CD4-positive, alpha-beta T cell treated with Interleukin-4 for 4 hours (primary cell): ENCODE measurements around the gene RREB1.
"Not testable (repeated sequence)": the region's sequence is repeated elsewhere in the genome, so short reads cannot be mapped to it uniquely, and the experiment has no call there.

ENCODE experiments used
- DNase-seq: peaks from one replicate; pipeline ENCODE4 v3.0.0-alpha.2; 2020

Gene RREB1

DNA sequence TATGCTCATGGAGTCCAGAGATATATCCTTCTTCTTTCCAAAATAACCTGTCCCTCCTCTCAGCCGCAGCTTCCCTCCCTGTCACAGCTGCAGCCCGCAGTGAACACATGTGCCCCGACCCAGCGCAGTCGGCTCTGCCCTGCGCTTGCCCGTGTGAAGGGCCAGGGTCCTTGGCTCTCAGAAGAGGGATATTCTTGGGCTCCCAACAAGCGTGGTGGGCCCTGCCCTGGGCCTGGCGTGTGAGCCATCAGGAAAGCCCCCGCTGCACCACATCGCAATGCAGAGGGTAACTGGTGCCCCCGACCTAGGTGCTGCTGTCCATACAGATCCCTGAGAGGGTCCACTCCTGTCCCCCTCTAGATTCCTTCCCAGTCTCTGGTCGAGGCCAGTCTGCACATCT lies 140.1 kb downstream of the RREB1 start:
- no peak for DNase-seq

DNA sequence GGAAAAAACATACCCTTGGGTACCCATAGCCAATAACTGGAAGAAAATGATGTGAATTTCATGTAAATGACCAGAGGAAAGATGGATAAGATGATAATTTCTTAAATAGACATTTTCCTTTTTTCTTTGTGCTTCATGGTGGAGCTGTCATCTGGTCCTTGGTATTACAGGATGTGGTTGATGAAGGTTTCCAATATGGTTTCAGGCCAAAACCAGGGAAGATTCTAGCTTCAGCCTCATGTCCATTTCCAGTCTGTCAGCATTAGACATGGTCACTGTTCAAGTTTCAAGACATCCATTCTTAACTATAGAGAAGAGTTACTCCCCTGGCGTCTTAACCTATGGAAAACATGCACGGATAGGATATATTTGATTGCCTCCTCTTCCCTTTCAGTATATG lies 141.6 kb downstream of the RREB1 start:
- DNase-seq: no peak

DNA sequence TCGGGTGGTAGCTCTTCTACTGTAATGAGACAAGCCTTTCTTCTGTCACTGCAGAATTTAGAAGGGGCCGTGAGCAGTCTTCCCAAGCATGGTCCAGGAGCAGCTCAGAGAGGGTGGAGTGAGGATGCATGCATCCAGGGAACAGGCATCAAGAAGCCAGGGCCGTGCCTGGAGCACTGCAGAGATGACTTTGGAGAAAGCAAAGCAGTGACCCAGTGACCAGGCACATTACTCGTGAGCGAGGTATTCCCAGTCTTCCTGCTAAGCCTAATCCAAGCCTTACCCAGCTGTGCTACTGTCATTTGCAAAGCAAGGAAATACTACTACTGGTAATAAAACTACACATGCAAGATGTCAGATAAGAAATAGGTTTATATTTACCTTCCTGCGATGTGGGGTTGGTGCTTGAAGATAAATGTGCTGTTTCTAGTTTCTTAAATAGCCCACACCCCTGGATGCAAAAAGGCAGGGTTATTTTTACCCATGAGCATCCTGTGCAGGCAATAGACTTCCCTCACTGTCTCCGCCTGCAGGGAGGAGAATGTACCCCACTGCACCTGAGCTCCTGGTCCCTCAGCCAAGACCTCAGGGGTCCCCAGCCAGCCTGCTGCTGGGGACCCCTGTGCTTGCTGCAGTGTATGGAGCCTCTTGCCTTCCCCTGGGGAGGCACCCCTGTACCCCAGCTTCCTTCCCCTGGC lies 142.3 kb downstream of the RREB1 start:
- DNase-seq: no peak

DNA sequence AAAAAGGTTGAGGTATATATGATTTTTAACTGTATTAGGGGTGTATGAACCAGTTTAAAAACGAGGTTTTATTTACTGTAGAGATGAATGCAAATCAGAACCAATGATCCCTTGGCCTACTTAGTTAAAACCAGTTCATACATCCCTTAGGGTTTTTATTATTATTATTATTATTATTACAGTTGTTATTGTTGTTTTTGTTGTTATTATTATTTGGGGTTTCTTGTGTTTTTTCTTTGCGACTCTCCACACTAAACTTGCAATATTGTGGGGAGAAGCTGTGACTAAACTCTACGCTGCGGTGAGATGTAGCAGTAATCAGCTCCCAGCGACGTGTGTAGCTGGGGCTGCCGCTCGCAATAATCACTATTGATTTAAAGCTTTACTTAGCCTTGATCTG lies 143.1 kb downstream of the RREB1 start:
- DNase-seq: no peak

DNA sequence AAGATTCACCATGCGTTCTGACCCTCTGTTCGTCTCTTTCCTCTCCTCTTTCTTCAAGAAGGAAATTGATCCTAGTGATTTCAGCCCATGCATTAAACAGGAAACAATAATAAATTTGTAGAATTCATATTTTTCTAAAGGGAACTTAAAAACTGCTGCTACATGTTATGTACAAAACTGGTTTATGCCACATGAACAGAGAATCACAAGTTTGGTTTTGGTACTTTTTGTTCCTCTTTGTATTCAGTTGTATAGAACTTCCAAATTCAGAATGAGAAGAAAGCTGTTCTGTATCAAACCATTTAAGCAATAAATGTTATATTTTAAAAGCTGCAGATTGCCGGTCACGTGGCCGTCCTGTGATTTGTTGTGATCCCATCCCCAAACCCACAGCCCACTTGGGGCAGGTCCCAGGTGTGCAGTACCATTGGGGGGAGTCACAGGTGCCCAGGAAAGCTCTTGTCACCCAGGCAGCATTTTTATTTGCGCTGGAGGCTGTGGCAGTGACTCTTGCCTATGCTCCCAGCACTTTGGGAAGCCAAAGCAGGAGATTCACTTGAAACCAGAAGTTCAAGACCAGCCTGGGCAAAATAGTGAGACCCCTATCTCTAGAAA lies 144.0 kb downstream of the RREB1 start:
- DNase-seq: no peak

DNA sequence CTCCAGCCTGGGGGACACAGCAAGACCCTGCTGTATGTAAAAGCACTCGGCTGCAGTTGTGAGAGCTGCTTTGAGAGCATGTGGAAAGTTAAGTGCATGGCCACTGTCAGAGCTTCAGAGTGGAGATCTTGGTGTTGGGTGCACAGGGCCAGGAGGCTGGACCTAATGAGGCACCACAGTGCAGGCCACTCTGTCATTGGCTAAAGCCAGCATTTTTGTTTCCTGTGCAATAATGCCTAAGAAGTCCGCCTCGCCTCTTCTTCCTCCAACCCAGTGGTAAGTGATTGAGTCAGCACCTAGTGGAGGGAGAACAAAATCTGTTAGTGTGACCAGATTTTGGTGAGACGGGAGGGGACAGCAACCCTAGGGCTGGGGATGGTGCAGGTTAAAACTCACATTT lies 144.6 kb downstream of the RREB1 start:
- DNase-seq: no peak

DNA sequence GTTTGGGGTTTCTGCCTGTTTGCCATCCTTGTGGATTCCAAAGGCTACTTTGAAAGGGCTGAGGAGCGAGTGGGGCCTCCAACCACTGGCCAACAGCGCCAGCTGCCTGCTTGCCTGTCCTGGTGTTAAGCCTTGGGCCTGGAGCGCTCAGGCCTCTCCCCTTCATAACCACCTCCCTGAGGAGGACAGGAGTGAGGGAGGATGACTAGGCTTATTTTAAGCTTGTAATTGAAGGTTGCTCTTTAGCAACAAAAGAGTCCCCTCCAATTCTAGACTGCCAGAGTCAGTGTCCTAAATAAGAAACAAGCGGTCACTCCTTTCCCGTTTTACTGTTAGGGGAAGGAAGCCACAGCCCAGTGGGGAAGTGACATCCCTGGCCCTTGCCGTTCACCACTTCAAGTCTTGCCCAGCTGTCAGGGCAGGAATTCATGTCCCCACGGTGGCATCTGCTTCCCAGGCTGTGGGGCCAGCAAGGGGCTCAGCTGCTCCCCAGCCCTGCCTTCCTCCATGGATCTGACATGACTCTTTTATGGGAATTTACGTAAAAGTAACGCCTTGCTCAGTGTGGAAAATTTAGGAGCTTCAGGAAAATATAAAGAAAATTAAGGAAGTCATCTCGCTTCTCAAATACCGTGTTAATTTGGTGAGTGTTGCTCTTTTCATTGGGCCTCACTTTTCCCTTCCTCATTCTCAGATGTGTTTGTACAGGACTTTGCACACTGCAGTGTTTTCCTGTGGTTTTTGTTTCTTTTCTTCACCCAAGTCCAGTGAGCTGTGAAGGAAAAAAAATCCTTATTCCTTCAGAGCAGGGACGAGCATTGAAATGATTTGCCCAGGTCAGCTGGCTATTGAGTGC lies 147.4 kb downstream of the RREB1 start:
- DNase-seq: no peak

DNA sequence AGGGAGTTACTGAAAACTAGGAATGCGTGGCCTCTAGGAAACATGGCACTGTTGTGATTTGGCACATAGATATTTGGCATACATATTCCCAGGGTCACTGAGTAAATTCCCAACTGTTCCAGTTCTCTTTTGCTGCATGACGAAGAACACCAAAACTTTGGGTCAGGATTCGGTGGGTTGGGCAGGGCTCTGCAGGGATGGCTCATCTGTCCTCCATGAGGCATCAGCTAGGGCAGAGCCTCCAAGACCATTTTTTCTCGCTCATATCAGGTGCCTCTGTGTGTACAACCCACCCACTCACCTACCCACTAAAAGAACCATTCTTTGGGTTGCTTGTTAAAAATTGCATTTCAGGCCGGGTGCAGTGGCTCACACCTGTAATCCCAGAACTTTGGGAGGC lies 148.2 kb downstream of the RREB1 start:
- DNase-seq: no peak

DNA sequence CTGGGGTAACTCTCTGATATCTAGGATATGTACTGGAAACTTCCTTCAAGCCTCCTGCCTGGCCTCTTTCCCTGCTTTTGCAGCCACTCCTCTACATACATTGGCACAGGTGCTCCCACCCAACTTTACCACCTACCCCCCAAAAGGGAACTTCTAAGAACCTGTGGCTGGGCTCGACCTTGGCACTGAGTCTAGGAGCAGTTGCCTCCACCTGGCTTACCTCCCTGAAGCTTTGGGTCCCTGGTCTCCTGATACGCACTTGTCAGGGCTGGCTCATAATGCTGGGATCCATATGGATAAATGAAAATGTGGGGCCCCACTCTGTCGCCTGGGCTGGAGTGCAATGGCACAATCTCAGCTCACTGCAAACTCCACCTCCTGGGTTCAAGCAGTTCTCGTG lies 149.0 kb downstream of the RREB1 start:
- no peak for DNase-seq

DNA sequence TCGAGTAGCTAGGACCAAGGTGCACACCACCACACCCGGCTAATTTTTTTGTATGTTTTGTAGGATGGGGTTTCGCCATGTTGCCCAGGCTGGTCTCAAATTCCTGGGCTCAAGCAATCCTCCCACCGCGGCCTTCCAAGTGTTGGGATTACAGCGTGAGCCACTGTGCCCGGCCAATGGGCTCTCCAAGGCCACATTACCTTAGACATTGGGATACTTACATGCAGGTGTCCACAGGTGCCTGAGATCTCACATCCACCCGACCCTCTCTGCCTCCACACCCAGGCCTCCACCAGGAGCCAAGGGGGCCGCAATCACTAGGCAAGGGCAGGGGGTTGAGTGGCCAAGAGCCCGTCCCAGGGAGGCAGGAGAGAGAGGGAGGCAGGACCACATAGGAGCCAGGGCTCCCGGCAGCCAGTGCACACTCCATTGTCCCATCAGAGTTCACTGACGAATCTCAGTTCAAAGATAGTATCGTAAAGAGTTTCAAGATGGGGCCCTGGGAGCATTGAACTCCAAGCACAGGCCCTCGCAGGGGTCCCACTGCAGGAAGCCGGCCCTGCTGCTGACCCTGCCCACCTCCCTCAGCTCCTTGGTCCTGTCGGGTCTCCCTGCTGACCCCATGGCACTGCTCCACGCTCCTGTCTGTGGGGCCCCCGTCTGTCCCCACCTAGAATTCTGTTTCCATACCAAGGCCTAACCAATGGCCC lies 149.9 kb downstream of the RREB1 start:
- DNase-seq: no peak

DNA sequence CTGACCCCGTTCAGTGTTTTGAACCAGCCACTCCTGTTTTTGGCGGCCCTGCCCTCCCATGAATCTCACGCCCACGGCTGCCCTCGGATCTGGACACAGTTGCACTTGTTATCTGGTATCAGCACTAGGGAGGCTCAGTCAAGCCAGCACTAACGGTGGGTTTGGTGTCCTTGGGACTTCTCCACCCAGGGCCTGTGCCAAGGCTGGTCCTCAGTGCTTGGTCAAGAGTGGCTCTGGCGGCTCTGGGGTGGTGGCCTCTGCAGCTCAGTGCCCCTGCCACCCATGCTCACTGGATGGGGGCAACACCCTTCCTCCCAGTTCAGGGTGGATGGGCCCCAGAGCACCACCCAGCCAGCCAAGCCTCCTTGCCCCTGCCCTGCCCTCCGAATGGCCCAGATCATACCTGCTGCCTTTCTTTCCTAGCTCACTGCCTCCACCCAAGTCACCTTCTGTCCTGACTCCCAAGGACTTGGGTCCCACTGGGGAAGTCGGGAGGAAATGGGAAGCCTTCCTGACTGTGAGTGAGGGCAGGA lies 150.5 kb downstream of the RREB1 start:
- no peak for DNase-seq

DNA sequence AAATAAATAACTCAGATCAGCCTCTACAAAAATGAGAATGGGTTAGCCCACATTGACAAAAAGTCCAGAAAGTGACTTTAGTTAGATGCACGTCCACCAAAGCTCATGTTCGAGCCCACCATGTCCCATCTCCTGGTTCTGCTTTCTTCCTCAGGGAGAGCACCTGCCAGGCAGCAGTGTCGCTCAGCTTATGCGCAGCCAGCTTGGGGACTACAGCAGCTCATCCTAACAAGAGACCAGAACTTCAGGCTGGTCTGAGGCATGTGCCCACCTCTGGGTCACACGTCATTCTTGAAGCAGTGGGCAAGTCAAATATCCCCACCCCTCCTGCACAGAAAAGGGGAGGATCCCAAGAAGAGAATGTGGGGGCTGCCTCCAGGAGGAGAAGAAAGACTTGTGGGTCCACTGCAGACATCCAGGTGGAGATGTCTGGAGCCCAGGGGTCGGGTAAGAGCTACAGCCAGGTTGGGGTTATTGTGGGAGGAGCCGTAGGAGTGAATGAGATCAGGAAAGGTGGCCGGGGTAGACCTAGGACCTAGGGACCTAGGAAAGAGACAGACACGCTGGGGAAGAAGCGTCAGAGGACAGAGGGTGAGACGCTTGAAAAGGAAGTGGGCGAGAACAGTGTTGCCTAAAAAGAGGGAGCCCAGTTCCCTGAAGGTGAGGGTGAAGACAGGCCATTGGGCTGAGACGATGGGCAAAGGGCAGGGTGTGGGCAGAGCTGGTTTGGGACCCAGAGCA lies 152.7 kb downstream of the RREB1 start:
- DNase-seq: no peak

DNA sequence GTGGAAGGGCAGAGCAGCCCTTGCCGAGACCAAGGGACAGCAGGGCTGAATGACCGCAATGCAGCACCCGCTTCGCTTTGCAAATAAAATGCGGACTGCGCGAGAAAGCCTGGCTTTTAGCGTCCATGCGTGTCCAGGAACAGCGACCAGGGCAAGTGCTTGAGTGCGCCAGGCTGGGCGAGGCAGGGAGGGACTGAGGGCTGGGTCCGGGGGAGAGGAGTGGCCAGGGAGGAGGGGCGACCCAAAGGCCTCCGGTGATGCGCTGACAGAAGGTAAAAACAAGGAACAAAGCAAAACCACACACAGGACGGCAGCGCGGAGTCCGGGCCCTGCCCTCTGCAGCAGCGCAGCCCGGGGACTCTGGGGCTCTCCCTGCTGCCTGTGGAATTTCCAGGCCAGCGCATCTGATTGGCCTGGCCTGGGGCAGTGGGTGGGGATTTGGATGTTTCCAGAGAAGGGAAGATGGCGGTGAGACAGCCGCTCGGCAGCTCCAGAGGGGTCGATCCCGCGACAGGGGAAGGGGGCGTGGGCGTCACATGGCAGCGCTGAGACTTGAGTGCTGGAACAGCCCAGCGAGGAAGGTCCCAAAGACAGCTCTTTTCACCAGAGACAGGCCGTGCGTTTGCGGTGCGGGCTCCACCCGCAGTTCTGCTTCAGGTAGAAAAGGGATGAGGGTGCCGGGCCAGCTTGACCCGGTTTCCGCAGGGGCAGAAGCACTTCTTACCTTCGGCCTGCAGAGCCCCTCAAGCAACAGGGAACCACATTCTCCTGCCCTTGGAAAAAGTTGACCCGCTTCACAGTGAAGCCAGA lies 153.5 kb downstream of the RREB1 start:
- DNase-seq: peak; percentile 19

DNA sequence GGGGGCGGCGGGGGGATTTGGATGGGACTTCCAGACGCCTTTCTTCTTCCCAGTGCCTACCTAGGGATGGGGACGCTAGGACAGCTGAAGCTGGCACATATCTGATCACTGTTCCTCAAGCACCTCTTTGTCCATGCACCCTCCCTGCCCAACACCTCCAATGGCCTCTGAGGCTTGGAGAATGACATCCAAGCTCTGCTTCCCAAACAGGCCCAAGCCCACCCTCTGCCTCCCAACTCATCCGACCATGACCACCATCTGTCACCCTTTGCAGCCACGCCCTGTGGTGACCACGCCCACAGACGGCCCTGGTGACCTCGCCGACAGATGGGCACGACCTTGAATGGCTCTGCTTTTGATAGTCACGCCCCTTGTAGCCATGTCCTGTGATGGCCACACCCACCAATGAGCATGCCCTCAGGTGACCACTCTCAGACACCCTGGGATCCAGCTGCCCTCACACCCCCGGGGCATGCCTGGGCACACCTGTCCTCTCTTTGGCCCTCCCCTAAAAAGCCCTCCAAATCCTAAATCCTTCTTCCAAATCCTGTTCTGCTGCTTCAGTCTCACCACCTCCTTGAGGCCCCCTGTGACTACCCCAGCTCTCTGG lies 154.2 kb downstream of the RREB1 start:
- DNase-seq: no peak

DNA sequence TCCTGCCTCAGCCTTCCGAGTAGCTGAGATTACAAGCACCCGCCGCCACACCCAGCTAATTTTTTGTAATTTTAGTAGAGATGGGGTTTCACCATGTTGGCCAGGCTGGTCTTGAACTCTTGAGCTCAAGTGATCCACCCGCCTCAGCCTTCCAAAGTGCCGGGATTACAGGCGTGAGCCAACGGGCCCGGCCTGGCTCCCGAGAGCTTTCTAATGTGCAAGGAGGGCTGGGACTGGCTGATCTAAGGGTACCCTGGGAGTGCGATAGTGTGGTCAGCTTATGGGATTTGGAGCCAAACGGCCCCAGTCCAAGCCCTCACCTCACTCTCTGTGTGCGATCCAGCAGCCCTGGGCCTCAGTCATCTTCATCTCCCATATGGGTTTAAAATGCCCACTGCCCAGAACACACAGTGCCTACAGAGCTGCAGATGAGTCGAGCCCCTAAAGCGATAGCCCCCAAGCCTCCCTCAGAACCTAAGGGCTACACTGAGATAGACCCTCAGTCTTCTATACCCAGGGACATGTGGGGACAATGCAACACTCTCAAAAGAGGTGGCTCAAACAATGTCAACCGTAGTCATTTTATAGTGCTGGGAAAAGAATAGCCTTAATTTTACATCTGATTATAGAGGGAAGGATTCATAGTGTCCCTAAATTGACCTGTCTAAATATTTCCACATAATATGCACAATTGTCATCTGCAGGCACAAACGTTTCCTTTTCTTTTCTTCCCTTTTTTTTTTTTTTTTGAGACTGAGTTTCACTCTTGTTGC lies 155.2 kb downstream of the RREB1 start:
- no peak for DNase-seq

DNA sequence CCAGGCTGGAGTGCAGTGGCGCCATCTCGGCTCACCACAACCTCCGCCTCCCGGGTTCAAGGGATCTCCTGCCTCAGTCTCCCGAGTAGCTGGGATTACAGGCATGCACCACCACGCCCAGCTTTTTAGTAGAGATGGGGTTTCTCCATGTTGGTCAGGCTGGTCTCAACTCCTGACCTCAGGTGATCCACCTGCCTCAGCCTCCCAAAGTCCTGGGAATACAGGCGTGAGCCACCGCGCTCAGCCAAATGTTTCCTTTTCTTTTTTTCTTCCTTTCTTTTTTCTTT lies 155.7 kb downstream of the RREB1 start:
- not testable (repeated sequence) for DNase-seq

DNA sequence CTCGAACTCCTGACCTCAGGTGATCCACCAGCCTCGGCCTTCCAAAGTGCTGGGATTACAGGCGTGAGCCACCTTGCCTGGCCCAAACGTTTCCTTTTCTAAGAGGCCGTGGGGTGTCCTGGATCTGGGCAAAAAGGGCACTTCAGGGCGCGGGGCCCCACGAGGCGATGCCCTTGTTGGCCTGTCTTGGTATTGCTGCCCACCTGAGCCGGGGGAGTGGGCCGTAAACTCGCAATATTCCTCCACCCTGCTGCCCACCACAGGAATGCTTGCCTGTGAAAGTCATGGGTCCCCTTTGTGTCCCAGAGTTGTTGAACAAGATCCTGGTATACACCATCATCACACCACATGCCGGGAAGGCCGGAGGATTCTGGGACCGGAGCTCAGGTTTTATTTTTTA lies 156.3 kb downstream of the RREB1 start:
- DNase-seq: no peak

DNA sequence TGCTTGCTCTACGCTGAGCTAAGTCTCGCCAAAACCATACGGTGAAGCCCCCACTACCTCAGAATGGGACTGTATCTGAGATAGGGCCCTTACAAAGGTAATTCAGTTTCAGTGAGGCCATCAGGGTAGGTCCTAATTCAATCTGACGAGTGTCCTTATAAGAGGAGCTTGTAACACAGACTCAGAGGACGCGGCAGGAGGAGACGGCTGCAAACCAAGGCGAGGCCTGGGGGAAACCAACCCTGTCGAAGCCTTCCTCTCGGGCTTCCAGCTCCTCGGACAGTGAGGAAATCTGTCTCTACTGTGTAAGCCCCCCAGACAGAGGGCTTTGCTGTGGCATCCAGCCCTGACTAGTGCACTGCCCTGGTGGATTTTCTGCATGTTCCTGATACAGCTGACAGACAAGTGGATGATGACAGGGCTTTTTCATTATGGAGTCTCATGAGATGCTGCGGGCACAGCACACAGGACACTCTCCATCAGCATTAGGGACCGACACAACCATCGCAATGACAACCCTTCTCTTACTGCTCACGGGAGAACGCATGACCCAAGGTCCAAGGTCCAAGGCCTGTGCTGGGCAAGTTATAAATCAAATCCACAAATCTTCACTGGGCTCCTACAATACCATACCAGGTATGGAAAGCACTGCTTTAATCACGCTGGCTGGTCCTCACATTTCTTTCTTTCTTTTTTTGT lies 157.1 kb downstream of the RREB1 start:
- DNase-seq: no peak

DNA sequence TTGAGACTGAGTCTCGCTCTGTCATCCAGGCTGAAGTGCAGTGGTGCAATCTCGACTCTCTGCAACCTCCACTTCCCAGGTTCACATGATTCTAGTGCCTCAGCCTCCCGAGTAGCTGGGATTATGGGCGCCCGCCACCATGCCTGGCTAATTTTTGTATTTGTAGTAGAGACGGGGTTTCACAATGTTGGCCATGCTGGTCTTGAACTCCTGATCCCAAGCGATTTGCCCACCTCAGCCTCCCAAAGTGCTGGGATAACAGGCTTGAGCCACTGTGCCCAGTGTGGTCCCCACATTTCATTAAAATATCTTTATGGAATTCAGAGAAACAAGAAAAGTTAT lies 157.6 kb downstream of the RREB1 start:
- not testable (repeated sequence) for DNase-seq

DNA sequence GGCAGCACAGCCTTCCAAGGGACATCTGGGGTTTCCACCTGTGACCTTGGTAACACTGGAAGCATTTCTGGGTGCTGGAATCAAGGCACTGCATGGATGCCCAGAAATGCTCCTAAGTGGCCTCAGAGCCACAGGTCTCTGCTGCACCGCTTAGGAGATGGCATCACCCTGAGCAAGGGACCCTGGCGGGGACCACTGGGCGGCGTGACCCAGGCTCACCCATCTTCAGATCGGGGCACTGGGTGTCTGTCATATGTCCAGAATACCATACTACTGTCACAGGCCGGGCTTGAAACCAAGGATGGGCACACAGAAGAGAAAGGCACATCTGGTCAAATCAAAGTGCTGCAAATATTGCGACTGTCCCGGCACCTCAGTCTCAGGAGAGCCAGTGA lies 159.3 kb downstream of the RREB1 start:
- DNase-seq: no peak
